Nephron (organoid): ENCODE results near the gene LGR4.

ENCODE experiments used
- H3K27ac Mint-ChIP-seq, 3 experiments: 2 replicates each; pipeline ENCODE4 v1.8.0; 2020; ENCODE audit warnings: mixed read lengths in 3 of 3, mild to moderate bottlenecking in 2 of 3, moderate library complexity in 1 of 3
- H3K27me3 Mint-ChIP-seq: 2 replicates; pipeline ENCODE4 v1.8.0; 2021; ENCODE audit warnings: low read depth, mild to moderate bottlenecking, moderate library complexity, mixed read lengths
- H3K36me3 Mint-ChIP-seq: 2 replicates; pipeline ENCODE4 v1.8.0; 2020; ENCODE audit warnings: low read depth, mixed read lengths
- H3K4me1 Mint-ChIP-seq: 2 replicates; pipeline ENCODE4 v1.8.0; 2020; ENCODE audit warnings: mixed read lengths
- H3K4me3 Mint-ChIP-seq, 3 experiments: 2 replicates each; pipeline ENCODE4 v1.8.0; 2020; ENCODE audit warnings: mild to moderate bottlenecking in 3 of 3, mixed read lengths in 3 of 3, moderate library complexity in 2 of 3
- H3K9me3 Mint-ChIP-seq: 2 replicates; pipeline ENCODE4 v1.8.0; 2020; ENCODE audit warnings: mixed read lengths
- TF ChIP-seq, protein P1 (sequence below), 3 experiments: fragments of 200-600 bp; sonication (generic); IDR thresholded peaks; one replicate each; pipeline ENCODE4 v1.5.0; 2021; ENCODE audit warnings: antibody characterized with exemption in 3 of 3; ENCODE audit not compliant: unreplicated experiment in 3 of 3

Gene LGR4

DNA sequence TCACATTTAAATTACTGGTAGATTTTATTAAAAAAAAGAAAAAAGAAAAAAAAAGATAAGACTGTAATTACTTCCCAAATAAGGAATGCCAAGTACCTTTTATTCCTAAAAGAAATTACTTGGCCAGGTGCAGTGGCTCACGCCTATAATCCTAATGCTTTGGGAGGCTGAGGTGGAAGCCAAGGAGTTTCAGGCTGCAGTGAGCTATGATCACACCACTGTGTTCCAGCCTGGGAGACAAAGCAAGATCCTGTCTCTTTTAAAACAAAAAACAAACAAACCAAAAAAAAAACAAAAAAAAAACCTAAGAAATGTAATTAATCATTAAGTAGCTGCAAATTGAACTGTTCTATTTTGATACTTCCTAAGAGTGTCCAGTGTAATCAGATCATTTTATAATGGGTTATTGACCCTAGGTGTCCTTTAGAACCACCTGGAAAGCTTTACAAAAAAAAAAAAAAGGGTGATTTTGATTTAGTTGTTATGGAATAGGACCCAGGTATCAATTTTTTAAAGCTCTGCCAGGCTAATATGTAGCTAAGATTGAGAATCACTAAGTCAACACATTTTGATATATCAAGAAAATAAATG lies 23.2 kb upstream of the LGR4 start:
- peaks cover 27% of the 10 kb centered on the region for H3K4me1 Mint-ChIP-seq
- peak overlapping the region; percentile 56 to 75 (median 67) for H3K27ac Mint-ChIP-seq
- no peaks in the 10 kb centered on the region for H3K9me3 Mint-ChIP-seq
- peaks cover 58% of the 10 kb centered on the region for H3K36me3 Mint-ChIP-seq
- H3K4me3 Mint-ChIP-seq = no peak overlapping the region
- TF ChIP-seq, protein P1, sequence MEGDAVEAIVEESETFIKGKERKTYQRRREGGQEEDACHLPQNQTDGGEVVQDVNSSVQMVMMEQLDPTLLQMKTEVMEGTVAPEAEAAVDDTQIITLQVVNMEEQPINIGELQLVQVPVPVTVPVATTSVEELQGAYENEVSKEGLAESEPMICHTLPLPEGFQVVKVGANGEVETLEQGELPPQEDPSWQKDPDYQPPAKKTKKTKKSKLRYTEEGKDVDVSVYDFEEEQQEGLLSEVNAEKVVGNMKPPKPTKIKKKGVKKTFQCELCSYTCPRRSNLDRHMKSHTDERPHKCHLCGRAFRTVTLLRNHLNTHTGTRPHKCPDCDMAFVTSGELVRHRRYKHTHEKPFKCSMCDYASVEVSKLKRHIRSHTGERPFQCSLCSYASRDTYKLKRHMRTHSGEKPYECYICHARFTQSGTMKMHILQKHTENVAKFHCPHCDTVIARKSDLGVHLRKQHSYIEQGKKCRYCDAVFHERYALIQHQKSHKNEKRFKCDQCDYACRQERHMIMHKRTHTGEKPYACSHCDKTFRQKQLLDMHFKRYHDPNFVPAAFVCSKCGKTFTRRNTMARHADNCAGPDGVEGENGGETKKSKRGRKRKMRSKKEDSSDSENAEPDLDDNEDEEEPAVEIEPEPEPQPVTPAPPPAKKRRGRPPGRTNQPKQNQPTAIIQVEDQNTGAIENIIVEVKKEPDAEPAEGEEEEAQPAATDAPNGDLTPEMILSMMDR (IDR thresholded peaks at IDR 0.05; ENCODE audit: unreplicated experiment in 3 of 3) = no peak
- no peaks in the 10 kb centered on the region for H3K27me3 Mint-ChIP-seq

DNA sequence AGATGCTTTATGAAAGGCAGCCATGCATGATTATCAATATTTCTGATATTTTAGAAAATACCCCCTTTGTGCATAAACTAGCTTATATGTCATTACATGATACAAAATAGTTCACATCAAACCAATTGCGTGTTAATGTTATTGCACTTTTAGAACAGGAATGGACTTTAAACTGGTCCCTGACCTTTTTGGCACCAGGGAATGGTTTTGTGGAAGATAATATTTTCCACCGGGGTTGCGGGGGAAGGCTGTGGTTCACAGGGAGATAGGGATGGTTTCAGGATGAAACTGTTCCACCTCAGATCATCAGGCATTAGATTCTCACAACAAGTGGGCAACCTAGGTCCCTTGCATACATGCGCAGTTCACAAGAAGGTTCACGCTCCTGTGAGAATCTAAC lies 16.5 kb upstream of the LGR4 start:
- Mint-ChIP-seq H3K9me3 (no peaks in the 10 kb centered on the region), H3K4me3 (no peak overlapping the region), H3K36me3 (peaks cover 45% of the 10 kb centered on the region), H3K27ac (no peak overlapping the region), H3K27me3 (no peaks in the 10 kb centered on the region), H3K4me1 (peaks cover 5% of the 10 kb centered on the region)
- TF ChIP-seq, protein P1 (IDR thresholded peaks at IDR 0.05; ENCODE audit: unreplicated experiment in 3 of 3) = no peak

DNA sequence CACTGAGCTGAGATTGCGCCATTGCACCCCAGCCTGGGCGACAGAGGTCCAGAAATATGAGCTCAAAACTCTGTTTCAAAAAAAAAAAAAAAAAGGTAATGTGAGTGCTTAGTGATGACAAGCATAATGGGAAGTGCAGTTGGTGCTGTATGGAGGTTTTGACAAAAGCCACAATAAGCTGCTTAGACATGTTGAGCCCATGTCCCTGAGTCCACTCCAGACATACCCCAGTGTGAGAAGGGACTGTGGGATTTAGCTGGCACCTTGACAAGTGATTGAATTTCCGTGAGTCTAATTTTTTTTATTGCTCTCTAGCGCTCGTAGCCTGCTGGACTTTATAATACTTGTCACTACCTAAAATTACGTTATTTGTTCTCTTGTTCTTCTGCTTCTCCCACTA lies 15.1 kb upstream of the LGR4 start:
- Mint-ChIP-seq H3K36me3 (peaks cover 37% of the 10 kb centered on the region), H3K27ac (no peak overlapping the region), H3K4me1 (peaks cover 5% of the 10 kb centered on the region), H3K4me3 (no peak overlapping the region), H3K27me3 (no peaks in the 10 kb centered on the region), H3K9me3 (no peaks in the 10 kb centered on the region)
- TF ChIP-seq, protein P1 (IDR thresholded peaks at IDR 0.05; ENCODE audit: unreplicated experiment in 3 of 3) = no peak

DNA sequence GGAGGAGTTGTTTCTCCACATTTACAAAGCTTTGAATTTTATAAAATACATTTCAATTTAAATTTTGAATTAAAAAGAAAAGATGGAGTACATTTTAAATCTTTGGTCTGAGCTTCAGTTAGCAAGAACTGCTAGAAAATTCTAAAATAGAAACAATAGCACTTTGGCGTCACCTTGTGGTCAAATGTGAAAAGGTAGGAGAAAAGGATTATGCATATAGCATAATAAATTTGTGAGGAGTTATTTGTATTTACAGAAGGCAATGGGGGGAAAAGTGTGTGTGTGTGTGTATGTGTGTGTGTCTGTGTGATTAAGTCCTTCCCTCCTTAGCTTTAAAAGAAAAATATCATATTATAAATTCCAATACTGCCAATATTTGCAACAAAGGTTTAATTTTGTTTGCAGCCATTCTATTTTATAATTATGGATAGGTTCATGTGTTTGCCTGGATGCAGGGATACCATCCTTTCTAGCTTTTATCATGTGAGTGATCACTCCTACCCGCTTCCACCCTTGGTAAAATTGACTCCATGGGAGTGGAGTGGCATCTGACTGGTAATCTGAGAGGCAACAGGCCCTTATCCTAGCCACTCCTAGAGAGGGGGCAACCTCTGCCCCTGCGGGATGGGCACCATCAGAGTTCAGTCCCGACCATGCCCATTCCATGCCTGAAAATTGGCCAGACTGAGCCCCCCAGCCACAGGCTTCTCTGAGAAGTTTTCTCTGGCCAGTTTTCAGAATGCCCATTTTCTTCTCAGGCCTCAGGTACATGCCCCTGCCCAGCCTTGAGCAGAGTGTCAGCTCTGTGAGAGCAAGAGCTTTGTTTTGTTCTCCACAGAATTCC lies 13.6 kb upstream of the LGR4 start:
- H3K27me3 Mint-ChIP-seq = no peaks in the 10 kb centered on the region
- H3K36me3 Mint-ChIP-seq = peaks cover 24% of the 10 kb centered on the region
- peak overlapping the region; percentile 2 to 16 (median 6) for H3K27ac Mint-ChIP-seq
- H3K9me3 Mint-ChIP-seq = no peaks in the 10 kb centered on the region
- TF ChIP-seq, protein P1 (IDR thresholded peaks at IDR 0.05; ENCODE audit: unreplicated experiment in 3 of 3) = peak; percentile 85 to 96 (median 86)
- H3K4me1 Mint-ChIP-seq = peaks cover 5% of the 10 kb centered on the region
- no peak overlapping the region for H3K4me3 Mint-ChIP-seq

DNA sequence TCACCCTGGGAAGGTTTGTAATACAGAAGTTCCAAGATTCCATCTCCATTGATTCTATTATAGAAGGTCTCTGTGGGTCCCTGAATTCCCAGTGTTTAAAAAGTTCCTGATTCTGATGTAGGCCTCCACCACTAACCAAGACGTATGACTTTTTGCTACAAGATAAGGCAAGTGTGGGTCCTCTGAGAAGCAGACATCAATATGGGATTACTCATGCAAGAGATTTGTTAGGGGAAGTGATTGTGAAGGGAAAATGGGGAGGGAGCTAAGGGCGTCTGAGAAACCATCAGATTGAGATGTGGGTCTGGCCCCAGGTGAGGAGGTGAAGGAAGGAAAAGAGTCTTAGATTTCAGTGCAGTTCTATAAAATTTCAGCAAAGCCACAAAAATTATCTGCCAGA lies 10.2 kb upstream of the LGR4 start:
- H3K27me3 Mint-ChIP-seq = no peaks in the 10 kb centered on the region
- TF ChIP-seq, protein P1 (IDR thresholded peaks at IDR 0.05; ENCODE audit: unreplicated experiment in 3 of 3) = no peak
- H3K4me3 Mint-ChIP-seq = no peak overlapping the region
- no peaks in the 10 kb centered on the region for H3K36me3 Mint-ChIP-seq
- no peak overlapping the region for H3K27ac Mint-ChIP-seq
- peaks cover 5% of the 10 kb centered on the region for H3K4me1 Mint-ChIP-seq
- H3K9me3 Mint-ChIP-seq = no peaks in the 10 kb centered on the region
